WERI-Rb-1 (cell line): ENCODE results near the gene RALGPS1.

ENCODE experiments used
- DNase-seq: peaks from one replicate; pipeline ENCODE4 v3.0.0-alpha.2; 2020
- H3K27ac ChIP-seq: fragments of 250-450 bp; sonication (Bioruptor Pico); 2 replicates; pipeline ENCODE4 v1.5.1; 2020; ENCODE audit warnings: mild to moderate bottlenecking, moderate library complexity
- H3K27me3 ChIP-seq: fragments of 250-450 bp; sonication (Bioruptor Pico); 2 replicates; pipeline ENCODE4 v1.5.1; 2021; ENCODE audit warnings: mild to moderate bottlenecking, low read depth, moderate library complexity; ENCODE audit not compliant: insufficient read depth, severe bottlenecking
- H3K36me3 ChIP-seq: fragments of 250-450 bp; sonication (Bioruptor Pico); 2 replicates; pipeline ENCODE4 v1.5.1; 2020; ENCODE audit warnings: mild to moderate bottlenecking, moderate library complexity
- H3K4me3 ChIP-seq: 2 replicates; pipeline ENCODE4 v1.5.1; 2011; ENCODE audit warnings: low read depth, mild to moderate bottlenecking, control low read depth, low read length
- H3K9me3 ChIP-seq: fragments of 250-450 bp; sonication (Bioruptor Pico); 2 replicates; pipeline ENCODE4 v1.5.1; 2021; ENCODE audit warnings: mild to moderate bottlenecking, moderate library complexity; ENCODE audit not compliant: severe bottlenecking
- CTCF ChIP-seq: IDR thresholded peaks from 2 replicates; pipeline ENCODE4 v1.5.1; 2011; ENCODE audit warnings: low read depth, mild to moderate bottlenecking, control low read depth, inconsistent platforms, low read length

RALGPS1 gene

GRCh38 chr9:127109212-127109711, 194.7 kb downstream of the RALGPS1 start:
- Histone ChIP-seq H3K4me3 (no peak overlapping the region), H3K27me3 (no peaks in the 10 kb centered on the region), H3K27ac (no peak overlapping the region), H3K36me3 (peaks cover 12% of the 10 kb centered on the region), H3K9me3 (no peaks in the 10 kb centered on the region)
- no peak for TF ChIP-seq CTCF
- DNase-seq = no peak

GRCh38 chr9:127112056-127112455, 197.5 kb downstream of the RALGPS1 start:
- DNase-seq = no peak
- H3K27me3 ChIP-seq = no peaks in the 10 kb centered on the region
- no peak overlapping the region for H3K4me3 ChIP-seq
- peaks cover 3% of the 10 kb centered on the region; the same call in 1 of the 2 replicates for H3K36me3 ChIP-seq
- no peak overlapping the region for H3K27ac ChIP-seq
- TF ChIP-seq CTCF = no peak
- no peaks in the 10 kb centered on the region for H3K9me3 ChIP-seq

- Histone ChIP-seq H3K27me3 (no peaks in the 10 kb centered on the region), H3K36me3 (no peaks in the 10 kb centered on the region), H3K4me3 (no peak overlapping the region), H3K27ac (no peak overlapping the region), H3K9me3 (no peaks in the 10 kb centered on the region)
- DNase-seq = no peak
- TF ChIP-seq CTCF = no peak
Measured at GRCh38 chr9:127112735-127113161, 198.2 kb downstream of the RALGPS1 start.

- H3K4me3 ChIP-seq = no peak overlapping the region
- no peak for TF ChIP-seq CTCF
- no peaks in the 10 kb centered on the region for H3K27me3 ChIP-seq
- no peak for DNase-seq
- H3K9me3 ChIP-seq = no peaks in the 10 kb centered on the region
- no peaks in the 10 kb centered on the region for H3K36me3 ChIP-seq
- H3K27ac ChIP-seq = no peak overlapping the region
Measured at GRCh38 chr9:127113191-127113972, 198.8 kb downstream of the RALGPS1 start.

GRCh38 chr9:127114606-127115005, 200.0 kb downstream of the RALGPS1 start:
- H3K27me3 ChIP-seq = no peaks in the 10 kb centered on the region
- H3K36me3 ChIP-seq = peaks cover 4% of the 10 kb centered on the region; the same call in 1 of the 2 replicates
- no peak overlapping the region for H3K4me3 ChIP-seq
- no peak for TF ChIP-seq CTCF
- no peak overlapping the region for H3K27ac ChIP-seq
- DNase-seq = no peak
- no peaks in the 10 kb centered on the region for H3K9me3 ChIP-seq
